Measurements from ENCODE around the gene CGN. TPM values are rescaled to one million over a fixed set of nuclear protein-coding genes. Genes with fewer than 3 reads are reported as not detected.

The CGN gene, protein sequence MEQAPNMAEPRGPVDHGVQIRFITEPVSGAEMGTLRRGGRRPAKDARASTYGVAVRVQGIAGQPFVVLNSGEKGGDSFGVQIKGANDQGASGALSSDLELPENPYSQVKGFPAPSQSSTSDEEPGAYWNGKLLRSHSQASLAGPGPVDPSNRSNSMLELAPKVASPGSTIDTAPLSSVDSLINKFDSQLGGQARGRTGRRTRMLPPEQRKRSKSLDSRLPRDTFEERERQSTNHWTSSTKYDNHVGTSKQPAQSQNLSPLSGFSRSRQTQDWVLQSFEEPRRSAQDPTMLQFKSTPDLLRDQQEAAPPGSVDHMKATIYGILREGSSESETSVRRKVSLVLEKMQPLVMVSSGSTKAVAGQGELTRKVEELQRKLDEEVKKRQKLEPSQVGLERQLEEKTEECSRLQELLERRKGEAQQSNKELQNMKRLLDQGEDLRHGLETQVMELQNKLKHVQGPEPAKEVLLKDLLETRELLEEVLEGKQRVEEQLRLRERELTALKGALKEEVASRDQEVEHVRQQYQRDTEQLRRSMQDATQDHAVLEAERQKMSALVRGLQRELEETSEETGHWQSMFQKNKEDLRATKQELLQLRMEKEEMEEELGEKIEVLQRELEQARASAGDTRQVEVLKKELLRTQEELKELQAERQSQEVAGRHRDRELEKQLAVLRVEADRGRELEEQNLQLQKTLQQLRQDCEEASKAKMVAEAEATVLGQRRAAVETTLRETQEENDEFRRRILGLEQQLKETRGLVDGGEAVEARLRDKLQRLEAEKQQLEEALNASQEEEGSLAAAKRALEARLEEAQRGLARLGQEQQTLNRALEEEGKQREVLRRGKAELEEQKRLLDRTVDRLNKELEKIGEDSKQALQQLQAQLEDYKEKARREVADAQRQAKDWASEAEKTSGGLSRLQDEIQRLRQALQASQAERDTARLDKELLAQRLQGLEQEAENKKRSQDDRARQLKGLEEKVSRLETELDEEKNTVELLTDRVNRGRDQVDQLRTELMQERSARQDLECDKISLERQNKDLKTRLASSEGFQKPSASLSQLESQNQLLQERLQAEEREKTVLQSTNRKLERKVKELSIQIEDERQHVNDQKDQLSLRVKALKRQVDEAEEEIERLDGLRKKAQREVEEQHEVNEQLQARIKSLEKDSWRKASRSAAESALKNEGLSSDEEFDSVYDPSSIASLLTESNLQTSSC
- total RNA-seq = 0.13 TPM
- long read RNA-seq = 0 reads

DNA sequence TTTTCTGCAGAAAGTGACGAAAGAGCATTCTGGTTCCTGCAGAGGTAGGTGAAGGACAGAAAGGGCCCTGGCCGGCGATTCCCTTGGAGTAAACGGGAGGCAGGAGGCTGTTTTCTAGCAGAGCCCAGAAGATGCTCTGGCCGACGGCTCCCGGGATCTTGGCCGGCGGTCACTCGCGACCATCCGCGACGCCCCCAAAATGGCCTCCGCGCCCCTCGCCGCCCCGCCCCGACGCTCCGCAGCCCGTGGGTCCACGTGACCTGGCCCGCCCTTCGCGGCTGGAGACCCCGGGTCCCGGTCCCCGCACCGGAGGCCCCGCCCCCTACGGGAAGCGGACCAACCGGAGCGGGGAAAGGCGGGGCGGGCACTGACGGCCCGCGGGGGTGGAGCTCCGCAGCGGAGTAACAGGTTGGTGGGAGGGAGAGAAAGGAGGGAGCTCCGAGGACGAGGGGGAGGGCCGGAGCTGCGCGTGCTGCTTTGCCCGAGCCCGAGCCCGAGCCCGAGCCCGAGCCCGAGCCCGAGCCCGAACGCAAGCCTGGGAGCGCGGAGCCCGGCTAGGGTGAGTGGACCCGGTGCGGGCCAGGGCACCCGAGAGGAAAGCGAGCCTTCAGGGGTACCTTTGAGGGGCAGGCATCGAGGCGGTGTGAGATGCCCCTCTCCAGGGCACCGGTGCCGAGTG is at the start of gene CGN:
Gene CGN (plus strand): TSS at position 431 of the 679 bp plus-strand sequence. CDS start 7,133 bp downstream, outside the sequence.
- DNase-seq (ENCODE audit: low spot score) = peak; percentile 91

DNA sequence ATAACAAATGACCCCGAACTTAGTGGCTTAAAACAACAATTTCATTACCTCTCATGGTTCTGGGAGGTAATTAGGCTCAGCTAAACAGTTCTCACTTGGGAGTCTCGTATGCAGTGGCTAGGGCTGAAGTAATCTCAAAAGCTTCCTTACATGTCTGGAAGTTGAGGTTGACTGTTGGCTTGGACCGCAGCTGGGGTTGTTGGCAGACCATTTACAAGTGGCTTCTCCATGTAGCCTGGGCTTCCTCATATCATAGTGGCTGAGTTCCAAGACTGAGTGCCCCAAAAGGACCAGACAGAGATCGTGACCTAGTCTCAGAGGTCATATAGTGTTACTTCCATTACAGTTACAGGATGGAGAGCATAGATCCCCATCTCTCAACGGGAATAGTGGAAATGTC is 49.5 kb upstream of the CGN start:
- no peak for DNase-seq (ENCODE audit: low spot score)

DNA sequence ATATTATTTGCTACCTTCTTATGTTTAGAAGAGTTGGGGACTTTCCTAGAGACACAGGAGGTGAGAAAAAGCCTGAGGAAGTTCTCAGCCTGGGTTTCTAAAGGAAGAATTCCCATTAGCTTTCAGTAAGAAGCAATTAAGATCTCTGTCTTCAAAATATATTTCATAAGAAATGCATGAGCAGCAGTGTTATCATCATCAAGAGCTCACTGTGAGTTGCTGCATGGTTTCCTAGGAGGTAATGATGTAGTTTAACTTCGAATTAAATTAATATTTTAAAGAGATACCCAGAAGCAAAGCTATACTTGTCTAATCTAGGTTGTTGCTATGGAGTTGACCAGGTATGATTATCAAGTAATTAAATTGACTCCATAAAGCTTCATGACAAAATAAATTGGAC is 46.2 kb upstream of the CGN start:
- no peak for DNase-seq (ENCODE audit: low spot score)

DNA sequence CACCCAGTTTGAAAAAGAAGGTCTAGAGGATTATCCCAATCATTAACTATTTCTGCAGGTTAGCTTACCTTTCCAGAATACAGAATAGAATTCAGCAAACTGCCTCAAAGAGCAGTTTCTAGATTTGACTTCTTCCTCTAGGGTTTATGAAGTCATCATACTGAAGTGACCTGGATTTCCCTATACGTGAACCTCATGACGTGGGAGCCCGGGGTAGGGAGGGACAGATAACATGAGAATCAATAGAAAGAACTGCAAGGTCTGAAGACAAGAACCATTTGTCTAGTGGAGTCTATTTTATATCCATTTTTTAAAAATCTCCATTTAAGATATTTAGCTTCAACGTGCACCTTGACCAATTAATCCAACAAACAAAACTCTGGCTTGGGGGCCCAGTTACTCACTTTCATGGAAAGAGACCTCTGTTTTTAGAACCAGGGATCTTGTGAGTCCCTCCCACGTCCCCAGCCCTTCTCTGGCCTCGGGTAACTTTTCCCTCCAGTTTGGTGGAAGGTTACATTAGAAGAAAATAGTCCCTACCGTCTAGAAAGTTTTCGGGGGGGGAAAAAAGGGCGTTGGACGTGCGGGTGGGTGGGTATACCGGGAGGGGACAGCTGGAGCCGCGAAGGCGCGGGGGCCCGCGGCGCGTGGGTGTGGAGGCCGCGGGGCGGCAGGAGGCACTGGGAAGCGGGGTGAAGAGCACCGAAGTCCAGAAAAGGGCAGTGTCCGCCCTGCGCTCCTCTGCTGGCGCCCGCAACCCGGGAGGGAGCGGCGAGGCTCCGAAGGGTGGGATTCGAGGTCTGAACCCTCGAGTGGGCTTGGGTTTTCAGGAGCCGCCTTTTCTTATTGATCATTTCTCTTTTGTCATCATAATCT is 38.1 kb upstream of the CGN start:
- DNase-seq (ENCODE audit: low spot score) = no peak

DNA sequence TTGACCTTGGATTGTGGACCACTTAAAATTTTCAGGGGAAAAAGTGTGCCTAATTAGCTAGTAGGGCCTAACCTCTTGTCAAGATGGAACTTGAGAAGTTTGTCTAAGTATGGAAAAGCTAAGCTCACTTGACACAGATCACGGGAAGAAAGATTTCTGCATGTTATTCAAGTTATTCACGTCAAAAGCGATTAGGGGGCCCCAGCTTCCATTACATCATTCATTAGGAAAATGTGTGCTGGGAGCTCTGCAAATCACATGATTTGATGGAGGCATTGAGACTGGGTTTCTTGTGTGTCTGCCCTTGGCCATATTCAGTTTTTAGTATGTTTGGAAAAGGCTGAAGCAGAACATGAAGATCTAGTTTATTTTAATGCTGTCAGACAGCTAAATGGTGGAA is 36.4 kb upstream of the CGN start:
- DNase-seq (ENCODE audit: low spot score) = no peak

DNA sequence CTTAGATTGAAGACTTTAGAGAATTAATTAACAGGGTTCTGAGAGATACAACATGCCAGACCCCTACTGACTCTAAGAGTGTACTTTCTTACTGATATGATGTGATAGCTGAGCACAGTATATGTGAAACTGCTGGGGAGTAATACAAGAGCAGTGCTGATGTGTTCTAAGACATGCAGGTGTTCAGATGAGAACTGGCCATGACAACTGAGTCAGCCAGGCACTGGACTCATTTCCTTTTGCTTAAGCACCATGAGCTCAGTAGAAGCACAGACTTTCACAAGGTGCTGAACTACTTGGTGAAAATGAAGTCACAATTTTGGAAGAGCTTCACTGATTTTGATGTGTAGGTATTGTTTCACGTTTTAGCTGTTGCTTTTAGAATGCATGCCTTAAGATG is 36.0 kb upstream of the CGN start:
- no peak for DNase-seq (ENCODE audit: low spot score)

DNA sequence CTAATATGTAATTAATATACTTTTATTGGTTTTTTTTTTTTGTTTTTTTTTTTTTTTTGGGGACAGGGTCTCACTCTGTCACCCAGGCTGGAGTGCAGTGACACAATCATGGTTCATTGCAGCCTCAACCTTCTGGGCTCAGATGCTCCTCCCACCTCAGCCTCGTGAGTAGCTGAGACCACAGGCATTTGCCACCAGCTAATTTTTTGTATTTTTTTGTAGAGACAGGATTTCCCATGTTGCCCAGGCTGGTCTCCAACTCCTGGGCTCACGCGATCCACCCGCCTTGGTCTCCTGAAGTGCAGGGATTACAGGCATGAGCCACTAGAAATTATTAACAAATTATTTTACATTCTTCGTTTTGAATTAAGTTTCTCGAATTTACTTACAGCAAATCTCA is 35.1 kb upstream of the CGN start:
- no peak for DNase-seq (ENCODE audit: low spot score)

DNA sequence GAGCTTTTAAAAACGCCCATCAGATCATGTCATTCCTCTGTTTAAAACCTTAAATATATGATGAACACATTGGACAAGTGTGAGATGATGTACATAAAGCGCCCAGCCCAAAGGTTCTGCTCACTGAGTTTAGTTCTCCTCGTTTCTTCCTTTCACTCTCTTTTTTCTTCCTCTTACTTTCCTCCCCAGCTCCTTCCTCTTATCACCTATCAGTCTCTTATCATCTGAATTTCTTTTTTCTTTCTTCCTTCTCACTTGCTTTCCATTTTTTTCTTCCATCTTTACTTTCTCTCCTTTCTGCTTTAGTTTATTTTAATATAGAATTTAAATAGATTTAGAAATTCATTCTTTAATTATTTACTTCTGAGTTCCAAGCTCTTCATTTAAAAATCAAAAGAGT is 34.1 kb upstream of the CGN start:
- no peak for DNase-seq (ENCODE audit: low spot score)

DNA sequence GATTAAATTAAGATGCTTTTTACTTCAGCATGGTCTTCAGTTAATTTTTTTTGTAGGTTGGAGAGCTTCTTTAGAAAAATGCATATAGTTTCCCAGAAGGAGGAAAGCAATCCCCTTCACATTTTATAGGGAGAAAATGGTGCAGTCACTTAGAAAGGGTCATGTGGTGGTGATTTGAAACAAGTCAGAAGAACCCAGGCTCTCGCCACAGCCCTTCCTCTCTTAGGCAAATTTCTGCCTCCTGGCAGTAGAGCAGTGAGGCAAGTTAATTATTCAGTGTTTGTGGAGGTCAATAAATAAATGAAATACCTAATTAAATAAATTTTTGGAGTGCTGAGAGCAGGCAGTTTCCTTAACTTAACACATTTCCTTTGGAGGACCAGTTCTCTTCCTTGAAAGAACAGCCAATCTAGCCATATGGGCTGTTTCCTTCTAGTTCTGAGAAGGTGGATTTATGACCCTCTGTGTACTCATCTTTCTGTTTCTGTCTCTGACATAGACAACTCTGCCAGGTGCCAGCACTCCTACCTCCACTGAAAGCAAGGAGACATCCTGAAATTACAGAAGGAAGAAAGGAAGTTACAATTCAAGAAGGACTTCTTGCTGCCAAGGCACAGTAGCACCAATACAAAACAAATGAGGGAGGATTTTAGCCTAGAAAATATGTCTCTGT is 32.9 kb upstream of the CGN start:
- DNase-seq (ENCODE audit: low spot score) = no peak

DNA sequence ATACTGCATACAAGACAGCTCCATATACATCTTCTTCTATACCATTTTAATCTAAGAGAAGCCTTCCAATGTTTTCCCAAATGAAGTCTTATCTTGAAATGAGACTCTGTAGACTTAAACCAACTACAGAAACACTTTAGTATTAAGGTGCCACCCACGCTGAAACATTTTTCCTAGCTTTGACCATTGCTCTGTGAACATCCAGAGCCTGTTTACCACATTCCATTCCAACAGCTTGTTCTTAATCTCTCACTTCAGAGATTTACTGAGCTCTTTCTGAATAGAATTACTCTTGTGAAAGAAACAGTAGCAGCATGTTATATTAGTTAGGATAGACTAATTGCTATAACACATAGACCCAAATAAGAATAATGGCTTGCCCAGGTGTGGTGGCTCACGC is 32.3 kb upstream of the CGN start:
- no peak for DNase-seq (ENCODE audit: low spot score)

DNA sequence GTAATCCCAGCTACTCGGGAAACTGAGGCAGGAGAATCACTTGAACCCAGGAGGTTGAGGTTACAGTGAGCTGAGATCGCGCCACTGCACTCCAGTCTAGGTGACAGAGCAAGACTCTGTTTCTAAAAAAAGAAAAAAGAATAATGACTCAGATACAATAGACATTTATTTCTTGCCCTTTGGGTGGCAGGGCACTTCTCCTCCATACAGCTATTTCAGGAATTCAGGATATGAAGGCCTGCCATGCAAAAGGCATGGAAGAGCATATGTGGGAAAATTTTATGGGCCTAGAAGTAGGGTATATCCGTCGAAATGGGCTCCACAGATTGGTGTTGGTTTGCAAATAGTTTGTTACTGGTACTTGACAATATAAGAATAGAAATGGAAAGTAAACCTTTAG is 31.7 kb upstream of the CGN start:
- no peak for DNase-seq (ENCODE audit: low spot score)

DNA sequence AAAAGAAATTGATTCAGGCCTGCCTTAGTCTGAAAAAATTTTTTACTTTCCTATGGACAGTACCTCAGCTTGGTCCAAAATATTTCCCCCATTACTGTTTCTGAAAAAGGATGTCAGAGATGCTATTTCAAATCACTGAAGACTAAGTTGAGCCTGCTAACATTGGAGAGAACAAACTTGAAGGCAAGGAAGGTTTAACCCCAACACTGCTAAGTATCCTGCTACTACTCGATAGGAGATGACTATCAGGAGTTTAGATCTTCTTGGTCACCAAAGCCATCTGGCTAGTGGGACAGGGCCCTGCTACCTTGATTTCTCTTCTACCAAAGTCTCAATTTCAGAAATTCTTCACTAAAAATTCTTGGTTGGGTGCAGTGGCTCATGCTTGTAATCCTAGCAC is 29.2 kb upstream of the CGN start:
- DNase-seq (ENCODE audit: low spot score) = no peak

DNA sequence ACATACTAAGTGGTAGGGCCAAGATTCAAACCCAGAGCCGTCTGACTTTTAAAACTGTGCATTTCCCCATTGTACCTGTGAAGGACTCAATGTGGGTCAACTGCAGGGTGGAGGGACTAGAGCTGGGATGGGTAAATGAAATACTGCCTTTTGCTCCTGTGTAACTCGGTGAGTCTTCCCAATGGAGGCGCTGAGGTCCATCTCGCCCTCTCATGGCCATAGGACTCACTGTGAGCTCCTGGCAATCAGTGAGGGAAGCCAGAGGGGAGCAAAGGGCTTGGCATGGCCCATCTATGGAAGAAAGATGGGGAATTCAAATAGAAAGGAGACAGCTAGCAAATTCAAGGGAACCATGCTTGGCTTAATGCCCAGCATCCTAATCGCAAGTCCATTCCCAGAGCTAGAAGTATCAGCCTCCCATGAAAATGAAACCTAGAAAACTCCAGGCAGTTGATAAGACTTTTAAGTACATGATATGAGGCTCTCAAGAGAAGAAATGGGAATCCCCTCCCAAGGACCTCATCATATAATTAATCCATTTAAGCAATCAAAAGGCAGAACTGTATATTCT is 25.4 kb upstream of the CGN start:
- DNase-seq (ENCODE audit: low spot score) = no peak

DNA sequence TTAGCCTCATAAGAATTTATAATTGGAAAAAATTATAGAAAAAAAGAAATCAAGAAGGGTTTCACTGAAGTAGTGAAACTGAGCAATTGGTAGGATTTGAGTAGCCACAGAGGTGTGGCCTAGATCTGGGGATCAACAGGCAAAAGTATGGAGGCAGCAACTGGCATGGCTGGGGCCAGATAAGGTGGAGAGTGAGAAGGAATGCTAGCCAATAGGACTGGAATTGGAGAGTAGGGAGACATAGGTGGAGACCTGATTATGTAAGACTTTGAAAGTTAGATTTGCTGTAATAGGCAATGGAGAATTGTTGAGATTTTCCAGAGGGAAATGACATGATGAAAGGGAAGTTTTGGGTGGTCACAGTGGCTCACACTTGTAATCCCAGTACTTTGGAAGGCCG is 24.6 kb upstream of the CGN start:
- no peak for DNase-seq (ENCODE audit: low spot score)

DNA sequence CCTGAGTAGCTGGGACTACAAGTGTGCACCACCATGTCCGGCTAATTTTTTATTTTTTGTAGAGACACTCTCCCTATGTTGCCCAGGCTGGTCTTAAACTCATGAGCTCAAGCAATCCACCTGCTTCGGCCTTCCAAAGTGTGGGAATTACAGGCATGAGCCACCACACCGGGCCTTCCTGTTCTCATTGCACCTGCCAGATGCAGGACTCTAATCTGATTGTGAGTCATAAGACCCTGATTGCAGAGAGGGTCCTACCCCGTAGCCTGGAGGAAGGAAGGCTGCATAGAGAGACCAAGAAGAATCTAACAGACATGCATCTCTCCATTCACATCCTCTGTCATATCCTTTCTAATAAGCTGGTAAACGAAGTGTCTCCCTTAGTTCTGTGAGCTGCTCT is 19.5 kb upstream of the CGN start:
- DNase-seq (ENCODE audit: low spot score) = no peak

DNA sequence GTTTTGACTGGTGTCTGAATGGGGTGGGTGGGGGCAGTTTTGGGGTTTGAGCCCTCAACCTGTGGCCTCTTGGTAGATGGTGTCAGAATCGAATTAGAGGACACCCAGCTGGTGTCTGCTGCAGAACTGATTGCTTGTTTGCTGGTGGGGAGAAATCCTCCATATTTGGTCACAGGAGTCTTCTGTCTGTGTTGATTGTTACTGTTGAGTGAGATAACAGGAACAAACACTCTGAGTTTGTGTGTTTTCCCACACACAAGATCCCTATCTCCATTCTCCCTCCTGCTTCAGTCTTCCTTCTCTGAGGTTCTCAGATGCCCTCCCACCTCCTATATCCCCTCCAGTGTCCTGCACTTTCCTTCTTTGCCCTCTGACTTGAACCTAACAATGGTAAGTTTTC is 19.1 kb upstream of the CGN start:
- no peak for DNase-seq (ENCODE audit: low spot score)

DNA sequence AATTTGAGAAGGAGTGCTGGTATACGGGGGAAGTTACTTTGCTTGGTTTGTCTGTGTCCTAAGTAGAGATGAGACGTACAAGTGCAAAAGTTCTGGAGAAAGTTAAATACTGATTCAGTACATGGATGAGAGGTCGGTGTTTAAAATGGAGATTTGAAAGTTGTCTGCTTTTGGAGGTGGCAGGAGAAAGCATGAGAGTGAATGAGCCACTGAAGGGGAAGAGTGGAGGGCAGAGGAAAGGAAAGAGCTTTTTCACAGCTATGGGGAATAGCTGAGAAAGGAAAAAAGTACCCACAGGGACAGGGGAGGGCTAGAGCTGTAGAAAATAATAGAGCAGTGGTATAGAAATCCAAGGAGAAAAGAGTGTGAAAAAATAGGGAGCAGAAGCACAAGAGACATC is 18.1 kb upstream of the CGN start:
- no peak for DNase-seq (ENCODE audit: low spot score)

DNA sequence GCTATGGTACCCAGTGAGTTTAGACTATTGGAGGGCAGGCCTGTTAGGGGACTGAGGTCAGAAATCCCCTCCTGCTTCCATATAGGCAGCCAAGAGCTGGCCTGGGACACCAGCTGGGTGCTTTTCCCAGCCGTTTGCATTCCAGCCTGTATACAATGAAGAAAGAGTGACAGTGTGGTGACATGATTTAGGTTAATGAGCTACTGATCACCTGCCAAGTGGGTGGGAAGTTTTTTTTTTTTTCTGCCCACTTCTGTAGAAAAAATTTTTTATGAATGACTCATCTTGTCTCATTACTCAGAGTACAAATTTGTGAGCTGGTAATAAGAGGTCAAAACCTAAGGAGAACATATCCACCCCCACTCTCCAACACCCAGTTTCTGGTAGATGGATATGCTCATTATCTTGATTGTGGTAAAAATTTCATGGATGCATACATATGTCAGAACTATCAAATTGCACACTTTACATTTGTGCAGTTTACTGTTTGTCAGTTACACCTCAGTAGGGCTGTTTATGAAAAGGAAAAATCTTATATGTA is 16.4 kb upstream of the CGN start:
- no peak for DNase-seq (ENCODE audit: low spot score)

DNA sequence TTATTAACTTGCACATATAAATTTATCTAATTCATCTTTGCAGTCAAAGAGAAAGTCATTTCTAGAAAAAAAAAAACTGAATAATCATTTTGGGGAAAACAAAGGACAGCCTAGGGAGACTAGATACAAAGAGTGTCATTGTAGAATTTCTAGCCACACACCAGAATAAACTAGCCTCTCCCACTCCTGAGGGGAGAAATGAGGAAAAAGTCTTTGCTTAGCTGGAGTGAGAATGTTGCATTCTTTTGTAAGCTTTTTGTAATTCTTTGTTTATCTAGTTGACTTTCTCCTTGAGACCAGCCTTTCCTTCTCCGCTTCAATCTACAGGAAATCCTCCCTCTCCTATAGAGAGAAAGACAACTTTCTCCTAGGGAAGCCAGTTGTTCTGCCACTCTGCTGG is 15.9 kb upstream of the CGN start:
- DNase-seq (ENCODE audit: low spot score) = no peak
